Fibroblast of pulmonary artery (primary cell): ENCODE results near the gene PARP16.

Source experiments
- DNase-seq: peaks from one replicate; pipeline ENCODE4 v3.0.0-alpha.2; 2010; ENCODE audit warnings: low read depth
- H3K4me3 ChIP-seq: replicated peaks from 2 replicates; pipeline ENCODE4 v1.5.1; 2011; ENCODE audit warnings: low read depth, mild to moderate bottlenecking, control low read depth, low read length, moderate library complexity
- CTCF ChIP-seq: IDR thresholded peaks from 2 replicates; pipeline ENCODE4 v1.5.1; 2011; ENCODE audit warnings: mild to moderate bottlenecking, control low read depth, low read length, inconsistent platforms; ENCODE audit errors: missing control alignments

Gene PARP16

GRCh38 chr15:65332391-65333147 lies 45.9 kb upstream of the PARP16 start:
- no peak overlapping the region for H3K4me3 ChIP-seq
- DNase-seq: no peak
- no peak for TF ChIP-seq CTCF

GRCh38 chr15:65331811-65332210 lies 45.1 kb upstream of the PARP16 start:
- no peak for DNase-seq
- H3K4me3 ChIP-seq: no peak overlapping the region
- TF ChIP-seq CTCF: no peak

- no peak for TF ChIP-seq CTCF
- H3K4me3 ChIP-seq: no peak overlapping the region
- no peak for DNase-seq
Measured at GRCh38 chr15:65330934-65331645, 44.4 kb upstream of the PARP16 start.

- TF ChIP-seq CTCF: no peak
- no peak for DNase-seq
- no peak overlapping the region for H3K4me3 ChIP-seq
Measured at GRCh38 chr15:65329984-65330735, 43.5 kb upstream of the PARP16 start.

GRCh38 chr15:65329288-65329983 lies 42.8 kb upstream of the PARP16 start:
- no peak overlapping the region for H3K4me3 ChIP-seq
- TF ChIP-seq CTCF: no peak
- DNase-seq: no peak

- DNase-seq: no peak
- H3K4me3 ChIP-seq: no peak overlapping the region
- no peak for TF ChIP-seq CTCF
Measured at GRCh38 chr15:65328506-65329287, 42.0 kb upstream of the PARP16 start.
